ENCODE measurements around the gene ARL2BP. TPM values are rescaled to one million over a fixed set of nuclear protein-coding genes. Genes with fewer than 3 reads are reported as not detected.

Gene ARL2BP
- total RNA-seq, 1 donor from 2014 or later = 71.3 TPM

GRCh38 chr16:57301126-57301817 lies 56.2 kb downstream of the ARL2BP start:
- H3K4me3 ChIP-seq (ENCODE audit: low read depth, low read length) = no peak overlapping the region
- H3K27me3 ChIP-seq (ENCODE audit: control insufficient read depth, insufficient read depth, low read length) = no peaks in the 10 kb centered on the region
- DNase-seq (ENCODE audit: low read depth) (no peak), FAIRE-seq (no peak)
- TF ChIP-seq CTCF (IDR thresholded peaks at IDR 0.05; ENCODE audit: insufficient read depth, low read length, severe bottlenecking) = no peak
- no peaks in the 10 kb centered on the region for H3K36me3 ChIP-seq (ENCODE audit: control insufficient read depth, insufficient read depth, low read length)

Other genes with a start within 250 kb of the ARL2BP start
- 5.0 and 5.6 TPM in 2 replicates for gene CPNE2, start 152.7 kb upstream of the ARL2BP start, total RNA-seq
- gene PSME3IP1, start 59.2 kb upstream of the ARL2BP start, total RNA-seq = 62.9 and 70.3 TPM in 2 replicates
- 38.3 and 38.7 TPM in 2 replicates for gene RSPRY1, start 58.9 kb upstream of the ARL2BP start, total RNA-seq
- 3.3 and 13.7 TPM in 2 replicates for gene PLLP, start 39.4 kb downstream of the ARL2BP start, total RNA-seq
- gene CCL22, start 113.5 kb downstream of the ARL2BP start, total RNA-seq = under 0.01 TPM in 1 of 2 replicates, not detected in the other
- under 0.01 TPM in 1 of 2 replicates, not detected in the other for gene CX3CL1, start 127.2 kb downstream of the ARL2BP start, total RNA-seq
- not detected in 2 replicates for gene CCL17, start 159.5 kb downstream of the ARL2BP start, total RNA-seq
- 71.3 and 81.2 TPM in 2 replicates for gene CIAPIN1, start 202.1 kb downstream of the ARL2BP start, total RNA-seq
- gene COQ9, start 202.2 kb downstream of the ARL2BP start, total RNA-seq = 59.5 and 88.7 TPM in 2 replicates
- 78.7 and 82.1 TPM in 2 replicates for gene POLR2C, start 217.4 kb downstream of the ARL2BP start, total RNA-seq
- gene DOK4, start 241.2 kb downstream of the ARL2BP start, total RNA-seq = 17.6 and 23.7 TPM in 2 replicates